ENCODE measurements around the gene FAM181A.

The FAM181A gene

DNA sequence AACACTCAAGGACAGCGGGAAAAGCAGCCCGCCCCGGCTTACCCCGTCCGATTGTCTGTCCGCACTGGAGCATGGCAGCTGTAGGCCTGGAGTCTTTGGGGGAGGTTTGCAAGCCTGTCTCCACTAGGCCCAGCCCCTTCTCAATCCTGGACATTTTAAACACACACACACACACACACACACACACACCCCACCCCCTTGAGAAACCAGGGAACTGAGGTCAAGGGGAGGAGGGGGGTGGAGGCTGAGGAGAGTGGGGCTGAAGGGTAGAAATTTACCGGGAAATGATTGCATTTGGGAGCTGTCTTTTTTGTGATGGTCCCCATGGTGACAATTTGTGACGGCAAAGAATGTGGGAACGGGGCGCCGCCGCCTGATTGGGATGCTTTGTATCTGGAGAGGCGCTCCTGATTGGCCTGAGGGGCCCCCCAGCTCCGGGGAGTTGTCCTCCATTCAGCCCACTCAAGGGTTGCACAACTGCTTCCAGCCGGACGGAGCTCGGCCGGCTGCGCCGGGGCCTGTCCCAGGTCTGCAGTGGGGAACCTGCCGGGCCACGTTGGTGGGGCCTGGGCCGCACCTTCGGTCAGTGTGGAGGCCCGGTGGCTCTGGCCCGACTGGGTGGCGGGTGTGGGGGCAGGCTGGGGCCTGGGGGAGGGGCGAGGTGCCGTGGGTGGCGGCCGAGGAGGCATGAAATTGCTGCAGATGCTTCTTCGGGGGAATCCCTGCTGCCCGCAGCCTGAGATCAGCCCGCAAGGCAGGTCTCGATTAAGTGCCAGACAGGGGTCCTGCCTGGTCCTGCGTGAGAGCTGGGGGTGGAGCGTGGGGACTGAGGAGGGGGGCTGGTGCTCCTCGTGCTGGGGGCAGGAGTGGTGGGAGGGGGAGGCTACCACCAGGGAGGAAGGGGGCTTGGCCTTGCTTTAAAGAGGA is at the start of gene FAM181A:
TSS of gene FAM181A (plus strand) at position 472 of the 927 bp plus-strand sequence. CDS start 942 bp downstream, outside the sequence.
- no peak for DNase-seq (ENCODE audit: low read depth in 2 of 2)

DNA sequence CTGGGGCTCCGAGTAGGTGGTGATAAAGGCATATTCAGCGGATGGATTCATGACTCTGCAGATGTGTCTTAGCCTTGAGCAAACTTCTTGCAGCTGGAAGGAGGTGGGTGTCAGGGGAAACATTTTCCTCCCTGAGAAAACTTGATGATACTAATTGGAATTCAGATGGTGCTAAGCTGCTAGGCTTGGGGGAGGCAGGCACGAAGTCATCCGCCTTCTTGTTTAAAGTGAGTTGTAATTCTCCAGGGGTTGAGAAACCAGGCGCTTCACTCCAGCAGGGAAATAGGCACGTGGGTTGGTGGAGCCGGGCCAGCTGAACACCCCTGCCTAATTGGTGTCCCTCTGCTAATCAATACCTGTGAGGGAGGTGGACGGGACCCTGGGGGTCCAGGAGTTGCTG is 48.9 kb upstream of the FAM181A start:
- DNase-seq (ENCODE audit: low read depth in 2 of 2), result no peak

DNA sequence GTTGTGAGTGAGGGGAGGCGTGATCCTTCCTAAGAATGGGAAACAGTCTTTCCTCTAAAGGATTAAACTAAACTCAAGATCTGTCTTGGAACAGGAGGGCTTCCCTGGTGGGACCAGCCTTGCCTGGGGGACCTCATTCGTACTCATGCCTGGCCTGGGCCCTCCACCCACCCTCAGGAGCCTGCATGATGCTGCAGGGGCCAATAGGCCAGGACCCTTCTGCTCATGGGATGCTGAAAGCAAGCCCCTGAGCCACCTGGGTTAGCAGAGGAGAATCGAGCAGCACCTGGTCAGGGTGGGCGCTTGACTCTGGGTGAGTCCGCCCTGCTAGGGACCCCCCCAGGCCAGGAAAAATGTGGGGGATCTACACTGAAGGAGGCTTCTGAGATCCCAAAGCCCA is 48.3 kb upstream of the FAM181A start:
- DNase-seq (ENCODE audit: low read depth in 2 of 2), result no peak

DNA sequence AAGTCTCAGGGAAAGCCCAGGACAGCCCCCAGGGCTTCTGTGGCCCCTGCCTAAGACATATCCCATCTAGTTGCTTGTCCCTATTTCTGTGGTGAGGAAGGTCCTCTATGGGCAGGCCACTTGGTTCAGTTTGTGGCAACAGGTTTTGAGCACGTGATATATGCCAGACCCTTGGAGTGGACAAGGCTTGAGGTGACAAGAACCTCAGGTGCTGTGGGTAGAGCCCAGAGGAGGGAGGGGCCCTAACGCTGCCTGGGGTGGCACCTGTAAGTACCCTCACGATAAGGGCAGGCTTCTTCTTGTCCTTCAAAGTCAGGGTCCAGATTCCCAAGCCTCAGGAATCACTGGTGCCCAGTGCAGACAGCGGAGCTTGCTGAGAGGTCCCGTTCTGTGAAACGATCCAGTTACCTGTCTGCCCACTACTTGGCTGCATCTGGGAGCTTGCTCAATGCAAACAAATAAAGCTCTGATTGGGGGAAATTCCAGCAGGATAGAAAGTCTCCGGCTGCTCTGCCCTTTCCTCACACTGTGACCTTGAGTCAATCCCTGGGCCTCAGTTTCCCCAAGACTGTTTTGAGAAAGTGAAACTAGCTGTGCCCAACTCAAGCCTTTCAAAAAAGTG is 47.7 kb upstream of the FAM181A start:
- no peak for DNase-seq (ENCODE audit: low read depth in 2 of 2)

DNA sequence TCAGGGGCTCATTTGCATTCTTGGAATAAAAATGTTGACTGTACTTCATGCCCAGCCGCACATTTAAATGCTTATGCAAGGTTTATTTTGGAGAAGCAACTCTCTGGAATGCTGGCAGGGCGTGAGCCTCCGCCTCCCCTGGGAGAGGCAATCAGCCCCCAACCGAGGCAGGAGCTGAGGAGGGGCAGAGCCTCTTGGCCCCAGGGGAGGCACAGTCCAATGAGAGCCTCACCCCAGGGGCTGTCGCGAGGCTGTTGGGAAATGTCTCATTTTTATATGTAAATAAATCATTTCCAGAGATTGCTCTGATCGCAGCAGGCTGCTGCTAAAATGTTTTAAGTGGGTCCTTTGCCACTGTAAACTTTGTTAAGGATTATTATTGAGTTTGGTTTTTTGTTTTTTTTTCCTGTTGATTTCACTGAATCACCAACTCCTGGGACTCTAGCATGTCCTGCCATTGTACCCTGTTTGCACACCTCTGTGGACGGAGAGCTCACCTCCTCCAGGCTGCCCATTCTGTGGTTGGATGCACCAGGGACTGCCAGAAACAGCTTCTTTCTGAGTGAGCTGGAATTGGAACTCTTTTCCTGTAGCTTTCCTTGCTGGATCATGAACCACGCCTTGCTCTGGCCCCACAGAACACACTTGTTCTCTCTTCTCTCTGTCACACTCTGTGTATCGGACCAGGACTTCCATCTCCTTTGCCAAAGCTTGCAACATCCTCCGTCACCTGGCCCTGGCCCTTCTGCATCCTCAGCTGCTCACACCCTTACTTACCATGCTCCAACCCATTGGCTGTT is 46.9 kb upstream of the FAM181A start:
- DNase-seq (ENCODE audit: low read depth in 2 of 2), result peak; percentile 31

DNA sequence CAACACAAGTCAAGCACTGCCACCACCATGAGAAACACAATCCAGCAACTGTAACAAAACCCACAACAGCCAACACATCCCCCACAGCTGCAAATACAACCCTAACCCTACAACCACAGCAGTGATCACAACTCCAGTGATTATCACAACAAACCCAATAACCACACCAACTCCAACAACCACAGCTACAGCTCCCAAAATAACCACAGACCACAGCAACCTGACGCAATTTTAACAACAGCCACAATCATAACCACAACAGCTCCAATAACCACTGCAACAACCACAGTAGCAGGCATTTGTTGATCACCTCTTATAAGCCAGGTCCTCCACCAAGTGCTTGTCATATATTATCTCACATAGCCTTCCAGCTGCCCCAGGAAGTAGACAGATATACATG is 42.2 kb upstream of the FAM181A start:
- no peak for DNase-seq (ENCODE audit: low read depth in 2 of 2)

DNA sequence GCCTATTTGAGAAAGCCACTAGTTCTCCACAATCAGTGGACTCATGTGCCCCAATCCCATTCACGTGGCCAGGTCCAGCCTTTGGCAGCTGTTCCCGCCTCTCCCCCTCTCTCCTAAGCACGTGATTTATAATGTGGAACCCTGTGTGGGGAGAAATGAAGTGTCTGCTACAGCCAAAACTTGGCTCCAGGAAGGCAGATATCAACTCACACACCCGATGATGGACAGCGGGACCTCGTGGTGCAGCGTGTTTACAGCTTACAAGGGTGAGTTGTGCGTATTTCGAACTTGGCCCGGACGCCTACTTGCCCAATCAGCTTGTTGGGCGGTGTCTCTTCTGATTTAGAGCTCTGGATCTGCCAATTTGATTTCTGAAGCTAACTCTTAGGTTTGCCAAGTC is 38.1 kb upstream of the FAM181A start:
- DNase-seq (ENCODE audit: low read depth in 2 of 2), result no peak

DNA sequence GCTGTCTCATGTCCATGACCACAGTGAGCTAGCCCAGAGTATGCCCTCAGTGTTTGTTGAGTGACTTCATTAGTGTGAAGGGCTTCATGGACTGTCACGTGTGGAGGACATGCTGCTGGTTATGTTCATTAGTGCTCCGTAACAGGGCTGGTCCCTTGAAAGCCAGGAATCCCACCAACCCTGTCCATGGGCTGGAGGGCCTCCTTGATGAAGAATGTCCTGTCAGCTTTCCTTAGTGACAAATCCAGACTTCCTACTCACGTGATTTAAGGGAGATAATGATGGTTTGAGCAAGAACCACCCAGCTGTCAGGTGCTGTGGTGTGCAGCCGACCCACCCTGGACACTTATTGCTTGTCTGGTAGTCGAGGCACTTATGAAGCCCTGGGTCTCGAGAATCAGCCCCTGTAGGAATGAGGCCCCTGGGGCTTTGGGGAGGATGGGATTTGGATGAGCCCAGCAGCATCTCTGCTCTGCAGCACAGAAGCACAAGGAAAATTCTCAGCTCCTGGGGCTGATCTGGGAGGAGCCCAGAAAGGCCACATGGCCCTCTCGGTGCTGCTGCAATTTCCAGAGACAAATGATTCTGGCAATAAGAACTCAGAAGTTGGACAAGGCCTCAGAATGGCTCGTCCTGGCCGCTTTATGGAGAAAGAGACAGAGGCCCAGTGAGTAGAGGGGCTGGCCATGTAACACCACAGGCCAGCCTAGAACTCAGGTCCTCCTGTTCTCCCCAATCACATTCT is 37.2 kb upstream of the FAM181A start:
- DNase-seq (ENCODE audit: low read depth in 2 of 2), result no peak

DNA sequence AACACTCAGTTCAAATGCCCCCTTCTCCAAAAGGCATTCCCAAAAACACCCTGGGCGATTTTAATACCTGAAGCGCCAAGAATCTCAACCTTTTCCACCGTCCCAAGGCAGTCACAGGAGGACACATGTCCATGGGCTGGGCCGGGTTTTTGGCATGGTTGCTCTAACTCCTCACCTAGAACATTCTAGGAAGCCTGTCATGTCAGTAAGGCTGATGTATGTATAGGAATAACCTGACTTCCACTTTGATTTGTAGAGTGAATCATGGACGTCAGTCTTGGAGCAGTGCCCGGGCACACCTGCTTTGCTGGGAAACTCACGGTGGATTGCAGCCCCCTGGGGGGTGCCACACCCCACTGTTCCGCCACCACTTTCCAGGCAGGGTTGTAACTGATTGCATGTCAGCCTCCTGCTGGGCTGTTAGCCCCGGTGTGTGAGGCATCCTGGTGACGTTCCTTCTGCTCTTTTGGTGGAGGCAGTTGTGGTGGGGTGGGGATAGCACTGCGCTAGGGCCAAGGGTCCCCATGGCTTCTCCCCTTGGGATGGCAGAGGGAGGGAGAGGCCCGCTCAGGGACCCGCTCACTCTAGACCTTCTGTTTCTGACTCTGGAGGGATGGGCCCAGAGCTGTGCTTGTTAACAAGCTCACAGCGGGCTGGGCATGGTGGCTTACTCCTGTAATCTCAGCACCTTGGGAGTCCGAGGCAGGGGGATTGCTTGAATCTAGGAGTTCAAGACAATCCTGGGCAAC is 35.2 kb upstream of the FAM181A start:
- DNase-seq (ENCODE audit: low read depth in 2 of 2), result no peak

DNA sequence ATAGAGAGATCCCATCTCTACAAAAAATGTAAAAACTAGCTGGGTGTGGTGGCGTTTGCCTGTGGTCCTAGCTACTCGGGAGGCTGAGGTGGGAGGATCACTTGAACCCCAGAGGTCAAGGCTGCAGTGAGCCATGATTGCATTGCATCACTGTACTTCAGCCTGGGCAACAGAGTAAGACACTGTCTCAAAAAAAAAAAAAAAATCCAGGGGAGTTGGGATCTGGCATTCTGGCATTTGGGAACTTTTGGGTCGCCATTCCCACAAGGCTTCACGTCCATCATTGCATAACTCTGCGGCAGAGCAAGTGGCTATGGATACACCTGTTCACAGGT is 34.7 kb upstream of the FAM181A start:
- no peak for DNase-seq (ENCODE audit: low read depth in 2 of 2)

DNA sequence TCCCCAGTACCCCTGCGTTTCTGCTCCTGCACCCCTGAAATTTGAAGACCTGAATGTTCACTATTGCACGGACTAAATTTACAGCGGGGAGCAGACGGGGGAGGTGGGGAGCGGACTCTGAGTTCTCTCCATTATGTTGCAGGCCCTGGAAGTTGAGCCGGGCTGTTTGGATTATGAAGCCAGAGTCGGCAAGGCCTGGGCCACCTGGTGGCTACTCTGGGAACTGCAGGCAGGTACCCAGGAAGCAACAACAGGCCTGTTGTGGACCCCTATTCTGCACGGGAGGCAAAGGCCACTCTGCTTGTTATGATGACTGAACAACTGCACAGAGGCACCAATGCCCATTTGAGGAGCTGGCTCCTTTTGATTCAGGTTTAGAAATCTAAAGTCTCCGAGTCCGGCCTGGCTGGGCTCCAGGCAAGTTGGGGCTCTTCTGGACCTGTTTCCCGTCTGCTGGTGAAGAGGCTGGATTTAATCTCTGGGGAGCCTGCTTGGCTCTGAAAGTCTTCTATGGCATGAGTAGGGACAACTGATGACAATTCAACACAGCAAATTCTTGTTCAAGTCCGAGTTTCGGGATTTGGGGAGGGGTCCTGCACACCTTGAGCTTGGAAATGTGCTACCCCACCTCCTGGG is 34.1 kb upstream of the FAM181A start:
- DNase-seq (ENCODE audit: low read depth in 2 of 2), result peak; percentile 22 to 26

DNA sequence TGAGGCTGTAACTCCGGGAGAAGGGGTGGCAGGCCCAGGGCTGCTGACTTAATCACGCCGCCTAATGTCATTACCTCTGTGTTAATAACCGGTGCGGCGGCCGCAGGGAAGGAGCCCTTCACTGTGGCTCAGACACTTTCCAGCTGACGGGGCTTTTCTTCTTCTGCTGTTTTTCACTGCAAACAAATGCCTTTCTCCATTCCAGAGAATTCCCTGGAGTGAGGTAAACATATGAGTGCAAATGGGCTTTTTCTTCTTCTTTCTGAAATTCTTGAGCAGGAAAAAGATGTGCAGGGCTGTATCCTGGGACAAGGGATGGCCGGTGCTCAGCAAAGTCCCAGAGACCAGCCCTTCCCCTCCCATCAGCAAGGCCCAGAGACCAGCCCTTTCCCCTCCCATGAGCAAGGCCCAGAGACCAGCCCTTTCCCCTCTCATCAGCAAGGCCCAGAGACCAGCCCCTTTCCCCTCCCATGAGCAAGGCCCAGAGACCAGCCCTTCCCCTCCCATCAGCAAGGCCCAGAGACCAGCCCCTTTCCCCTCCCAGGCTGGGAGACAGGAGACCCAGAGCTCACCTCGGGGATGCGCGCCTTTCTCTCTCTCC is 33.4 kb upstream of the FAM181A start:
- no peak for DNase-seq (ENCODE audit: low read depth in 2 of 2)

DNA sequence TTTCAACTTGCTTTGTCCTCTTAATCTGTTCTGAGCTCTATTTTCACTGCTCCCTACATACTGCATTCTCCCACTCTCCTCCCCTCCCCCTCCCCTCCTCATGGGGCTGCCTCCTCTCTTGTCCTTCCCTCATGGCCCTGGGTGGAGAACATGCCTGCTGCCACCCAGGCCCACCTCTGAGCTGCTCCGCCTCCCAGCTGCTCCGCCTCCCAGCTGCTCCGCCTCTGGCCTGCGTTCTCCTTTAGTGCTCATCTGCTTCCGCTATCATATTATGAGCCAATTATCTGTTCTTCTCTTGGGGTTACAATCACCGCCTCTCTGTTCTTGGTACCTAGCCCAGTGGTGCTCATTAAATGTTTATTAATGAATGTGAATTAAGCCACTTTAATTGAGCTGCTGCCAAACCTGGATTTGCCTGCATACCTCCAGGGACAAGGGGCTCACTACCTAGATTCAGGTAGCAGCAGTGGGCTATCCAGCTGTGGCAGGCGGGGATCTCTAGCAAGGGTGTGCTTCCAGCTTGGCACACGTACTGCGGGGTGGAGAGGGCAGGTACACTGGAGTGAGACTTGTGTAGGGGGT is 32.0 kb upstream of the FAM181A start:
- no peak for DNase-seq (ENCODE audit: low read depth in 2 of 2)

DNA sequence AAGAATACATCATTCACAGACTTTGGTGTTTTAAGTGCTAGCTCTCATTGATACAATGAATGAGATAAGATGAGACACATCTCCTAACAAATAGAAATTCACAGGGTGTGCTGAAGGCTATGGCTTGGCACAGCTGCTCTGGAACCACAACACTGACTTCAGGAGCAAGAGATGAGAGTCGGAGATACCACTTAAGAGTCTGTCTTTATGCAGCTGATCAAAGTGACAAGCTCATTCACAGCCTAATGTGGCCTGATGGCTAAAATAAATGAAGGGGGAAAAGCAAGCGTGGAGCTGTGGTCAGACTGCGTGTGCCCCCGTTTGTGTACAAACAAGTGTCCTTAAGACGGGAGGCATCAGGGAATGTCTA is 29.7 kb upstream of the FAM181A start:
- no peak for DNase-seq (ENCODE audit: low read depth in 2 of 2)

DNA sequence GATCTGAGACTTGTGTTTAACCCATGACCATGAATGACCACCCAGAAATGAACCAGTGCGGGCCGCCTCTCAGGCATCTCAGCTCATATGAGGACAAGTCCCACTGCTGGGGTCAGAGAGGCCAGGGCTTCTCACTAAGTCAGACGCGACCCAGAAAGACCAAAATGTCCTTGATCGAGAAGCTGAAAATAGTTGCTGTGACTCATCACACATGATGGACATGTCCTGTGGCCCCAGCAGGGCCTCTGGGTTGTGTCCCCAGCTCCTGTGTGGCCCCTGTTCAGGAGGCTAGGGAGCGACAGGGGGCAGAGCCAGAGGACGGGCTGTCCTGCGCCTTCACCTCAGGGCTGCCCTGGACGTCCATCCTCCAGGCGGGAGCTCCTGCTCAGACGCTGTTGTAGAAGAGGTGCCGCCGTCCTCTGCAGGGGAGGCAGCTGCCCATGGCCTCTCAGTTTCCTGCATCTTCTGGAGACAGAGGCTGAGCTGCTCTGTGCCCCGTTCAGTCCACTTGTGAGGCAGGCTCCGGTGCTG is 29.0 kb upstream of the FAM181A start:
- DNase-seq (ENCODE audit: low read depth in 2 of 2), result no peak

DNA sequence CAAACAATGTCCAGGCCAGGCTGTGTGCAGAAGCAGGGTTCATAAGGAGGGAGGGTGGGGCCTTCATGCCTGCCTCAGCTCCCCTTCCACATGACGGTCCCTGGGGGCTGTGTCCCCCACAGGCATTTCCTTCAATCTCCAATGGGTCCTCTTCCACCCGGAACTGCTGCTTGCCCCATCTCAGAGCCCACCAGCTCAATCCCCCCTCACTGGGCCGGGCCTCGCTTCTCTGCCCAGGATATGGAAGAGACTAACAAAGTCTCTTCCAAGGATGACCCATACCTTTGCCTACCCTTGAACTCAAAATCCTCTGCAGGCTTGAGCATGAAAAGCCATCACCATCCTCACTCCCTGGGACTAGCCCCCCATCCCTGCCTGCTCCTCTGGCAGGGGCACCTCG is 28.4 kb upstream of the FAM181A start:
- DNase-seq (ENCODE audit: low read depth in 2 of 2), result no peak

DNA sequence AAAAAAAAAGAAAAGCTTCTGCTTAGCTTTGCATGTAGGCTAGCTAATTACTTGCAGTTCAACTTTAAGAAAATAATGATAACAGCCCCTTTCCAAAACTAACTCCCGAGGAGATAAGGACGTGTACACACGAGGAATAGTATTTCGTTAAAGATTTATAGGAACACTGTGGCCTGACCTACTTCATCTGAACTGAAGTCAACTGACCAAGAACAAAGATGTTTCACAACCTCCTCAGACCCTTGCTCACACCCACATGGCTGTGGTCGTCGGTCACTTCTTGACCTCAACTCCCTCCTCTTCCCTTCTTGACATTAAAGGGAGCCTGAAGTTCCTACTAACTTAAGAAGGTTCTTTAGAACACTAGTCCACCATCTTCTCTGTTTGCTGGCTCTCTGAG is 25.3 kb upstream of the FAM181A start:
- DNase-seq (ENCODE audit: low read depth in 2 of 2), result no peak

DNA sequence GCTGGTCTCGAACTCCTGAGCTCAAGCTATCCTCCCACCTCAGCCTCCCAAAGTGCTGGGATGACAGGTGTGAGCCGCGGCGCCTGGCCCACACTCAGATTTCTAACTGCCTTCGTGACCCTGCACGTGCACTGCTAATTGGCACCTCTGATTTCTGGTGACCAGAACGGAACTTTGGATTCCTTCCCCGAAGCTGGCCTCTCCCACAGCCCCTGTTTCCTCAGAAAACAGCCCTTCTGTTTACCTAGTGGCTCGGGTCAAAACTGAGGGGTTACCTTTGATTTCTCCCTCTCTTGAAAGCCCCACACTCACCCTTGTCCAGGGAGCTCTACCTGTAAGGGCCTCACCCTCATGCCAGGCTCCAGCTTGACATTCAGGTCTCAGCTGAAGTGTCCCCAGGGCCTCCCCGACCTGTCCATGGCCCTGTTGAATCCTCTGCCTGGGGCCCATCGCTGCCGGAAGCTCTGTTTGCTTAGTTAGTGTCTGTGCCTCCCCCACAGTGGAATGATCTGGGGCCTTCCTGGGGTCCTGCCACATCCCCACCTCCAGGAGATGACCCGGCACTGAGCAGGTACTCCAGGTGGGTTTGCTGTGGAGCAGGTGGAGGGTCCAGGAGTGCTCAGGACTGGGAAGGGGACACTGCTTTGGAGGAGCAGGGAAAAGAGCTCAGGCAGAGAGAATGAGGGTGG is 24.4 kb upstream of the FAM181A start:
- DNase-seq (ENCODE audit: low read depth in 2 of 2), result no peak
